PC-9 (cell line): ENCODE data around the gene PIAS1.

Experiments used
- EZH2 ChIP-seq: fragments of 200-600 bp; sonication (generic); IDR thresholded peaks from 2 replicates; pipeline ENCODE4 v1.8.0; 2017; ENCODE audit warnings: antibody characterized with exemption, low read depth
- TF ChIP-seq, protein P1 (sequence below): fragments of 200-600 bp; sonication (generic); conservative IDR thresholded peaks from 2 replicates; pipeline ENCODE4 v1.6.1; 2017; ENCODE audit warnings: mixed run types, antibody characterized with exemption, mild to moderate bottlenecking, moderate library complexity

DNA sequence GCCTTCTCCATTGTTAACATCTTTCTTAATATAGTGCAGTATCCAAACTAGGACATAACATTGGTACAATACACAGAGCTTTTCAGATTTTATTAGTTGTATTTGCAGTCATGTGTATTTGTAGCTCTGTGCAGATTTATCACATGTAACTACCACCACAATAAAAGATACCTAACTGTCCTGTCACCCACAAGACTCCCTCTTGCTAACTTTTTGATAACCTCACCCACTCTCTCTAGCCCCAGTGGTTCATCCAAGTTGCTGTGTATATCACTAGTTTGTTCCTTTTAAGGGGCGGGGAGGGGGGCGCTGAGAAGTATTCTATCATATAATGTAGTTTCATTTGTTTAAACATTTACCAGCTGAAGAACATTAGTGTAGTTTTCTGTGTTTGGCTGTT, 46.1 kb downstream of the PIAS1 start:
- TF ChIP-seq, protein P1, sequence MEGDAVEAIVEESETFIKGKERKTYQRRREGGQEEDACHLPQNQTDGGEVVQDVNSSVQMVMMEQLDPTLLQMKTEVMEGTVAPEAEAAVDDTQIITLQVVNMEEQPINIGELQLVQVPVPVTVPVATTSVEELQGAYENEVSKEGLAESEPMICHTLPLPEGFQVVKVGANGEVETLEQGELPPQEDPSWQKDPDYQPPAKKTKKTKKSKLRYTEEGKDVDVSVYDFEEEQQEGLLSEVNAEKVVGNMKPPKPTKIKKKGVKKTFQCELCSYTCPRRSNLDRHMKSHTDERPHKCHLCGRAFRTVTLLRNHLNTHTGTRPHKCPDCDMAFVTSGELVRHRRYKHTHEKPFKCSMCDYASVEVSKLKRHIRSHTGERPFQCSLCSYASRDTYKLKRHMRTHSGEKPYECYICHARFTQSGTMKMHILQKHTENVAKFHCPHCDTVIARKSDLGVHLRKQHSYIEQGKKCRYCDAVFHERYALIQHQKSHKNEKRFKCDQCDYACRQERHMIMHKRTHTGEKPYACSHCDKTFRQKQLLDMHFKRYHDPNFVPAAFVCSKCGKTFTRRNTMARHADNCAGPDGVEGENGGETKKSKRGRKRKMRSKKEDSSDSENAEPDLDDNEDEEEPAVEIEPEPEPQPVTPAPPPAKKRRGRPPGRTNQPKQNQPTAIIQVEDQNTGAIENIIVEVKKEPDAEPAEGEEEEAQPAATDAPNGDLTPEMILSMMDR, result no peak
- TF ChIP-seq EZH2, result no peak
